ENCODE data around the gene SLC5A7.

Gene SLC5A7

DNA sequence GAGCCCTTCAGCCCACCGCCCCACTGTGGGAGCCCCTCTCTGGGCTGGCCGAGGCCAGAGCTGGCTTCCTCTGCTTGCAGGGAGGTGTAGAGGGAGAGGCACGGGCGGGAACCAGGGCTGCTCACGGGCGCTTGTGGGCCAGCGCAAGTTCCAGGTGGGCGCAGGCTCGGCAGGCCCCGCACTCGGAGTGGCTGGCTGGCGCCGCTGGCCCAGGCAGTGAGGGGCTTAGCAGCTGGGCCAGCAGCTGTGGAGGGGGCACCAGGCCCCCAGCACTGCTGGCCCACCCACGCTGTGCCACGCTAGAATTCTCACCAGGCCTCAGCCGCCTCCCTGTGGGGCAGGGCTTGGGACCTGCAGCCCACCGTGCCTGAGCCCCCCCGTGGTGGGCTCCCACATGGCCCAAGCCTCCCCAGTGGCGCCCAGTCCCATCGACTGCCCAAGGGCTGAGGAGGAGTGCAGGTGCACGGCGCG lies 45.2 kb downstream of the SLC5A7 start:
- Histone ChIP-seq H3K27ac (replicated peaks; ENCODE audit: low read length) (no peak overlapping the region), H2AK5ac (ENCODE audit: low read depth, low read length) (no peak overlapping the region), H4K91ac (ENCODE audit: low read depth, low read length, poor library complexity) (no peak overlapping the region), H2AFZ (ENCODE audit: low read length) (no peak overlapping the region), H3K36me3 (replicated peaks in 1 of 2; ENCODE audit: control insufficient read depth in 2 of 2, insufficient read depth in 2 of 2, low read length in 2 of 2) (no peaks in the 10 kb centered on the region), H3K9ac (ENCODE audit: low read depth, low read length, poor library complexity) (no peak overlapping the region), H3K4ac (ENCODE audit: low read length) (no peak overlapping the region), H3K4me3 (ENCODE audit: low read length in 2 of 2) (peak overlapping the region in 1 of 2 donors; percentile 18), H3K23ac (ENCODE audit: low read depth, low read length, poor library complexity) (no peak overlapping the region), H3K18ac (ENCODE audit: low read length) (no peak overlapping the region), H3K79me1 (ENCODE audit: low read depth, low read length) (no peaks in the 10 kb centered on the region), H2BK120ac (ENCODE audit: low read depth, low read length) (no peak overlapping the region), H3K4me1 (ENCODE audit: control insufficient read depth in 2 of 2, insufficient read depth in 1 of 2, low read depth in 1 of 2, low read length in 2 of 2) (no peaks in the 10 kb centered on the region), H2BK15ac (ENCODE audit: low read length) (no peak overlapping the region), H2BK12ac (ENCODE audit: low read length) (no peak overlapping the region), H3K27me3 (ENCODE audit: control insufficient read depth in 3 of 3, insufficient read depth in 3 of 3, low read depth in 1 of 3, low read length in 3 of 3) (no peaks in the 10 kb centered on the region), H4K8ac (ENCODE audit: low read depth, low read length) (no peak overlapping the region), H3K14ac (ENCODE audit: low read length) (no peak overlapping the region), H3K9me3 (replicated peaks in 1 of 2; ENCODE audit: control insufficient read depth in 2 of 2, insufficient read depth in 1 of 2, low read depth in 1 of 2, low read length in 2 of 2) (peaks cover 0 to 2% of the 10 kb centered on the region in 2 donors), H2BK5ac (ENCODE audit: low read length) (no peak overlapping the region), H3K4me2 (ENCODE audit: insufficient read depth, low read length, poor library complexity, severe bottlenecking) (no peak overlapping the region)
- no peak for DNase-seq (ENCODE audit: low spot score)
- no CpG with 5 or more reads among the region's 23 CpGs for WGBS, 2 donors (ENCODE audit: extremely low coverage in 2 of 2, insufficient read length in 2 of 2, insufficient replicate concordance in 1 of 2)

- Histone ChIP-seq H2AK5ac (ENCODE audit: low read depth, low read length) (no peak overlapping the region), H4K91ac (ENCODE audit: low read depth, low read length, poor library complexity) (no peak overlapping the region), H2AFZ (ENCODE audit: low read length) (no peak overlapping the region), H2BK5ac (ENCODE audit: low read length) (no peak overlapping the region), H3K9ac (ENCODE audit: low read depth, low read length, poor library complexity) (no peak overlapping the region), H3K9me3 (replicated peaks in 1 of 2; ENCODE audit: control insufficient read depth in 2 of 2, insufficient read depth in 1 of 2, low read depth in 1 of 2, low read length in 2 of 2) (peaks cover 0 to 2% of the 10 kb centered on the region in 2 donors), H3K36me3 (replicated peaks in 1 of 2; ENCODE audit: control insufficient read depth in 2 of 2, insufficient read depth in 2 of 2, low read length in 2 of 2) (no peaks in the 10 kb centered on the region), H3K14ac (ENCODE audit: low read length) (no peak overlapping the region), H4K8ac (ENCODE audit: low read depth, low read length) (no peak overlapping the region), H2BK12ac (ENCODE audit: low read length) (no peak overlapping the region), H2BK120ac (ENCODE audit: low read depth, low read length) (no peak overlapping the region), H3K27me3 (ENCODE audit: control insufficient read depth in 3 of 3, insufficient read depth in 3 of 3, low read depth in 1 of 3, low read length in 3 of 3) (no peaks in the 10 kb centered on the region), H3K23ac (ENCODE audit: low read depth, low read length, poor library complexity) (no peak overlapping the region), H3K4me3 (ENCODE audit: low read length in 2 of 2) (no peak overlapping the region), H2BK15ac (ENCODE audit: low read length) (no peak overlapping the region), H3K4ac (ENCODE audit: low read length) (no peak overlapping the region), H3K27ac (replicated peaks; ENCODE audit: low read length) (no peak overlapping the region), H3K18ac (ENCODE audit: low read length) (no peak overlapping the region), H3K4me1 (ENCODE audit: control insufficient read depth in 2 of 2, insufficient read depth in 1 of 2, low read depth in 1 of 2, low read length in 2 of 2) (no peaks in the 10 kb centered on the region), H3K79me1 (ENCODE audit: low read depth, low read length) (no peaks in the 10 kb centered on the region), H3K4me2 (ENCODE audit: insufficient read depth, low read length, poor library complexity, severe bottlenecking) (no peak overlapping the region)
- no peak for DNase-seq (ENCODE audit: low spot score)
Measured at GRCh38 chr2:108034843-108035242, 48.5 kb downstream of the SLC5A7 start.

GRCh38 chr2:108048752-108049151 lies 62.4 kb downstream of the SLC5A7 start:
- Histone ChIP-seq H3K23ac (ENCODE audit: low read depth, low read length, poor library complexity) (no peak overlapping the region), H3K14ac (ENCODE audit: low read length) (no peak overlapping the region), H4K8ac (ENCODE audit: low read depth, low read length) (no peak overlapping the region), H3K27me3 (ENCODE audit: control insufficient read depth in 3 of 3, insufficient read depth in 3 of 3, low read depth in 1 of 3, low read length in 3 of 3) (no peaks in the 10 kb centered on the region), H2BK120ac (ENCODE audit: low read depth, low read length) (no peak overlapping the region), H3K18ac (ENCODE audit: low read length) (no peak overlapping the region), H2BK5ac (ENCODE audit: low read length) (no peak overlapping the region), H3K36me3 (replicated peaks in 1 of 2; ENCODE audit: control insufficient read depth in 2 of 2, insufficient read depth in 2 of 2, low read length in 2 of 2) (no peaks in the 10 kb centered on the region), H3K9ac (ENCODE audit: low read depth, low read length, poor library complexity) (no peak overlapping the region), H4K91ac (ENCODE audit: low read depth, low read length, poor library complexity) (no peak overlapping the region), H3K79me1 (ENCODE audit: low read depth, low read length) (no peaks in the 10 kb centered on the region), H2AK5ac (ENCODE audit: low read depth, low read length) (no peak overlapping the region), H3K4me3 (ENCODE audit: low read length in 2 of 2) (no peak overlapping the region), H3K4me2 (ENCODE audit: insufficient read depth, low read length, poor library complexity, severe bottlenecking) (no peak overlapping the region), H3K4ac (ENCODE audit: low read length) (no peak overlapping the region), H2BK15ac (ENCODE audit: low read length) (no peak overlapping the region), H3K4me1 (ENCODE audit: control insufficient read depth in 2 of 2, insufficient read depth in 1 of 2, low read depth in 1 of 2, low read length in 2 of 2) (no peaks in the 10 kb centered on the region), H2BK12ac (ENCODE audit: low read length) (no peak overlapping the region), H3K9me3 (replicated peaks in 1 of 2; ENCODE audit: control insufficient read depth in 2 of 2, insufficient read depth in 1 of 2, low read depth in 1 of 2, low read length in 2 of 2) (peaks cover 0 to 2% of the 10 kb centered on the region in 2 donors), H2AFZ (ENCODE audit: low read length) (no peak overlapping the region), H3K27ac (replicated peaks; ENCODE audit: low read length) (no peak overlapping the region)
- no peak for DNase-seq (ENCODE audit: low spot score)
- WGBS, 2 donors (ENCODE audit: extremely low coverage in 2 of 2, insufficient read length in 2 of 2, insufficient replicate concordance in 1 of 2) = no CpG with 5 or more reads among the region's 5 CpGs

DNA sequence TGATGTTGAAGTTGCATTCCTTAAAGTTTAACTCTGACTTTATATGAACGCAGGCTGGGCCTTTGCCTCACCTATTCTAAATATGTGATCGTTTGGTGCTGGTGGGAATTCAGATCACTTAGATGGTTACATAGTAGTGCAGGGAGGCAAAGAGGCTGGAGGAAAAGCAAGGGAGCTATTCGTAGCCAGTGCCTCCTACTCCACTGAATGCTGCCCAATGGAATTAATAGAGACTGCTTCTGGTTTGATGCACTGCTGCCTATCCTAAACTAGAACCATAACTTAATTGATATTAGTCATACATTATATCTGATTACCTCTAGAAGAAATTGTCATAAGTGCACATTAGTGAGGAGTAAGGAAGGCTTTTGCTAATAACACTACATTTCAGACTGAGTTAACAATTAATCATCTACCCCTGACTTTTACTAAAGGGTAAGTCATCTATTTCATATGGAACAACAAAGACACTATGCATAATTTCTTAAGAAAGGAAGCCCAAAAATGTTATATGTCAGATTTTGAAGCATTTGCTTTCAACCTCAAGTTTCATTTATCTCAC lies 72.3 kb downstream of the SLC5A7 start:
- Histone ChIP-seq H3K9me3 (replicated peaks in 1 of 2; ENCODE audit: control insufficient read depth in 2 of 2, insufficient read depth in 1 of 2, low read depth in 1 of 2, low read length in 2 of 2) (no peaks in the 10 kb centered on the region), H3K27ac (replicated peaks; ENCODE audit: low read length) (no peak overlapping the region), H3K4me2 (ENCODE audit: insufficient read depth, low read length, poor library complexity, severe bottlenecking) (no peak overlapping the region), H3K79me1 (ENCODE audit: low read depth, low read length) (no peaks in the 10 kb centered on the region), H3K4ac (ENCODE audit: low read length) (no peak overlapping the region), H3K18ac (ENCODE audit: low read length) (no peak overlapping the region), H2BK12ac (ENCODE audit: low read length) (no peak overlapping the region), H2AFZ (ENCODE audit: low read length) (no peak overlapping the region), H3K27me3 (ENCODE audit: control insufficient read depth in 3 of 3, insufficient read depth in 3 of 3, low read depth in 1 of 3, low read length in 3 of 3) (no peaks in the 10 kb centered on the region), H3K23ac (ENCODE audit: low read depth, low read length, poor library complexity) (no peak overlapping the region), H2BK15ac (ENCODE audit: low read length) (no peak overlapping the region), H3K14ac (ENCODE audit: low read length) (no peak overlapping the region), H3K4me1 (ENCODE audit: control insufficient read depth in 2 of 2, insufficient read depth in 1 of 2, low read depth in 1 of 2, low read length in 2 of 2) (no peaks in the 10 kb centered on the region), H3K9ac (ENCODE audit: low read depth, low read length, poor library complexity) (no peak overlapping the region), H4K91ac (ENCODE audit: low read depth, low read length, poor library complexity) (no peak overlapping the region), H4K8ac (ENCODE audit: low read depth, low read length) (no peak overlapping the region), H2AK5ac (ENCODE audit: low read depth, low read length) (no peak overlapping the region), H3K36me3 (replicated peaks in 1 of 2; ENCODE audit: control insufficient read depth in 2 of 2, insufficient read depth in 2 of 2, low read length in 2 of 2) (no peaks in the 10 kb centered on the region), H2BK5ac (ENCODE audit: low read length) (no peak overlapping the region), H2BK120ac (ENCODE audit: low read depth, low read length) (no peak overlapping the region), H3K4me3 (ENCODE audit: low read length in 2 of 2) (no peak overlapping the region)
- DNase-seq (ENCODE audit: low spot score) = no peak
- no CpG with 5 or more reads among the region's 3 CpGs for WGBS, 2 donors (ENCODE audit: extremely low coverage in 2 of 2, insufficient read length in 2 of 2, insufficient replicate concordance in 1 of 2)
